Body of pancreas (tissue), 4 donors: ENCODE results near the gene GPR12. TPM values are rescaled to one million over a fixed set of nuclear protein-coding genes. Genes with fewer than 3 reads are reported as not detected.

Experiments used
- ATAC-seq: fragments of 150-250 bp; one replicate; pipeline ENCODE4 v1.9.1; 2016
- DNase-seq, 4 donors: peaks; one replicate each; pipeline ENCODE4 v3.0.0-alpha.2; 2019
- H3K27ac ChIP-seq, 4 donors: fragments of 200-600 bp; sonication (generic); 1 replicate in 3 of 4; 2 replicates in 1 of 4; pipeline versions ENCODE4 v1.5.1 to v1.6.1; 2016 to 2019; ENCODE audit warnings: mild to moderate bottlenecking in 1 of 4, mixed read lengths in 1 of 4, moderate library complexity in 1 of 4
- H3K27me3 ChIP-seq, 2 donors: fragments of 200-600 bp; sonication (generic); one replicate each; pipeline ENCODE4 v1.6.0; 2016; ENCODE audit warnings: mild to moderate bottlenecking in 1 of 2
- H3K36me3 ChIP-seq, 2 donors: fragments of 200-600 bp; sonication (generic); replicated peaks in 1 of 2; 2 replicates each; pipeline ENCODE4 v1.5.1; 2016; ENCODE audit warnings: low read depth in 2 of 2; ENCODE audit not compliant: insufficient read depth in 1 of 2
- H3K4me1 ChIP-seq: fragments of 200-600 bp; sonication (generic); one replicate; pipeline ENCODE4 v1.6.0; 2016
- H3K4me3 ChIP-seq, 2 donors: fragments of 200-600 bp; sonication (generic); 1 replicate in 1 of 2; 2 replicates in 1 of 2; pipeline ENCODE4 v1.5.1; 2016 to 2019
- H3K9me3 ChIP-seq, 3 donors: fragments of 200-600 bp; sonication (generic); 1 replicate in 2 of 3; 2 replicates in 1 of 3; pipeline ENCODE4 v1.5.1; 2016
- POLR2A ChIP-seq, 3 donors: fragments of 450-650 bp; IDR thresholded peaks; one replicate each; pipeline ENCODE4 v1.6.1; 2016; ENCODE audit warnings: antibody characterized with exemption in 3 of 3, mild to moderate bottlenecking in 2 of 3
- WGBS, 2 donors: methylation state at CpG; one replicate each; pipeline ENCODE4 v1.1.5; 2017; 5-methylcytosine and 5-hydroxymethylcytosine counted together
- intact Hi-C: fragments of 100-400 bp; cut with DNase I; formaldehyde crosslinking; loops from one replicate; pipeline ENCODE4 v1.15.1; 2023
- total RNA-seq, 2 donors: library from RNA; depleted of rRNA; stranded (reverse); fragments of >200 nt; gene quantifications; one replicate each; pipeline ENCODE4 v1.1.0, GENCODE V29; 2016
- TF ChIP-seq, protein P1 (sequence below), 7 experiments: fragments of 450-650 bp in 4 of 7; fragments of 200-600 bp in 3 of 7; sonication (generic) in 3 of 7; IDR thresholded peaks; one replicate each; pipeline ENCODE4 v1.5.1; 2016 to 2019; ENCODE audit warnings: antibody characterized with exemption in 7 of 7

The GPR12 gene
- total RNA-seq, 2 donors from 2014 or later, result not detected

DNA sequence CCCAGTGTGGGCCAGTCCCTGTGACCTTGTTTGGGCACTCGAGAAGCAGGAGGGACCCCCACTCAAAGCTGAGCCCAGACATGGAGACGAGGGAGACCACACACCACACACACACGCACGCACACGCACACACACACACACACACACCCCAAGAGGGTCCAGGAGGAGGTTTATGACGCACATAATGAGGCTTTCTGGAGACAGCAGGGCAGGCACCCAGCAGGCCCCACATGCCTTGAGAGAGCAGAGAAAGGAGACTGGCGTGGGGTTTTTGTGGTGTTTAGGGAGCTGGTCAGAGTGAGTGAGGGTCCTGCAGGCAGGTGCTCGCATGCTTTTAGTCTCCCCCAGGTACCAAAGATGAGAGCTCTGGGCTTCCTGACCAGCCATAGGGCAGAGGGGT lies 42.4 kb downstream of the GPR12 start:
- WGBS, 2 donors, result 57 to 77% methylated on average over 3 to 8 of the region's 8 CpGs
- Histone ChIP-seq H3K36me3 (no peaks in the 10 kb centered on the region), H3K4me1 (no peaks in the 10 kb centered on the region), H3K4me3 (no peak overlapping the region), H3K9me3 (no peaks in the 10 kb centered on the region), H3K27ac (no peak overlapping the region), H3K27me3 (no peaks in the 10 kb centered on the region)
- intact Hi-C loops, result no loop called here
- ATAC-seq (no peak), DNase-seq (no peak)
- TF ChIP-seq, protein P1, sequence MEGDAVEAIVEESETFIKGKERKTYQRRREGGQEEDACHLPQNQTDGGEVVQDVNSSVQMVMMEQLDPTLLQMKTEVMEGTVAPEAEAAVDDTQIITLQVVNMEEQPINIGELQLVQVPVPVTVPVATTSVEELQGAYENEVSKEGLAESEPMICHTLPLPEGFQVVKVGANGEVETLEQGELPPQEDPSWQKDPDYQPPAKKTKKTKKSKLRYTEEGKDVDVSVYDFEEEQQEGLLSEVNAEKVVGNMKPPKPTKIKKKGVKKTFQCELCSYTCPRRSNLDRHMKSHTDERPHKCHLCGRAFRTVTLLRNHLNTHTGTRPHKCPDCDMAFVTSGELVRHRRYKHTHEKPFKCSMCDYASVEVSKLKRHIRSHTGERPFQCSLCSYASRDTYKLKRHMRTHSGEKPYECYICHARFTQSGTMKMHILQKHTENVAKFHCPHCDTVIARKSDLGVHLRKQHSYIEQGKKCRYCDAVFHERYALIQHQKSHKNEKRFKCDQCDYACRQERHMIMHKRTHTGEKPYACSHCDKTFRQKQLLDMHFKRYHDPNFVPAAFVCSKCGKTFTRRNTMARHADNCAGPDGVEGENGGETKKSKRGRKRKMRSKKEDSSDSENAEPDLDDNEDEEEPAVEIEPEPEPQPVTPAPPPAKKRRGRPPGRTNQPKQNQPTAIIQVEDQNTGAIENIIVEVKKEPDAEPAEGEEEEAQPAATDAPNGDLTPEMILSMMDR (IDR thresholded peaks at IDR 0.05), result no peak
- TF ChIP-seq POLR2A (IDR thresholded peaks at IDR 0.05), result no peak

DNA sequence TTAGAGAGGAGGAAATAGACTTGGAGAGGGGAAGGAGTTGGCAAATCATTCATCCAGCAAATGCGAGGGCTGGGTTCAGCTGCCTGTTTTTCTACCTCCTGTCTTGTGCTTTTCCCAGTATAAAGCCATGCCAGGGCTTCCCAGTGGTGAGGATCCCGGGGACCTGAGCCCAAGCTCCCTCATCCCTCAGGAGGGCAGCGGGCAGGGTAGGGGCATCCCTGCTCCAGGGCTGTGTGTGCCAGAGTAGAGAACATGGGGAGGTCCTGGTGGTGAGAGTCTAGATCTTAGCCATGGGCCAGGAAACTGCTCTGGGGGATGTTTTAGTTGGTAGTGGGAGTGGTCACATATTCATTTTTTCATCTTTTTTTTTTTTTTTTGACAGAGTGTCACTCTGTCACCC lies 43.6 kb downstream of the GPR12 start:
- H3K4me3 ChIP-seq, result no peak overlapping the region
- no peaks in the 10 kb centered on the region for H3K9me3 ChIP-seq
- no peak for ATAC-seq
- no peak overlapping the region for H3K27ac ChIP-seq
- no peak for DNase-seq
- intact Hi-C loops, result no loop called here
- no peaks in the 10 kb centered on the region for H3K4me1 ChIP-seq
- no peaks in the 10 kb centered on the region for H3K36me3 ChIP-seq
- H3K27me3 ChIP-seq, result no peaks in the 10 kb centered on the region
- 63 to 70% methylated on average over 3 of the region's 3 CpGs for WGBS, 2 donors
- no peak for TF ChIP-seq POLR2A (IDR thresholded peaks at IDR 0.05)
- TF ChIP-seq, protein P1 (IDR thresholded peaks at IDR 0.05), result no peak

DNA sequence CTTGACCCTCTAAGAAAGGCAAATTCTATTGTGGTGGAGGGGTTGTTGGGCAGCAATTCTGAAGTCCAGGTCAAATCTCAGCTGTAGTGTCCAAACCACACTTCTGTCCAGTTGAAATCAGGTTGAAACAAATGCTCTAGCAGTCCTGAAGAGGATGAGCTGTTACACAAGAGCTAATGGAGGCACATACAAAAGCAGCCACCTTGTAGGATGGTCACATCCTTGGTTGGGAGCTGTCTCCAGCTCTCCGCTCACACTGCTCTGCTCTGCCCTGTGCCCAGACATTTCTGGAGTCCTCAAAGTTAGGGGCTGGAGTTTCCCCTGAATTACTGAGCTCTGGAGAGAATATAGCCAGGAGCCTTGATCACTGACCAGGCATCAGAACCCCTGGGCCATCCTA lies 47.2 kb downstream of the GPR12 start:
- TF ChIP-seq, protein P1 (IDR thresholded peaks at IDR 0.05), result no peak
- TF ChIP-seq POLR2A (IDR thresholded peaks at IDR 0.05), result no peak
- Histone ChIP-seq H3K4me1 (no peaks in the 10 kb centered on the region), H3K36me3 (no peaks in the 10 kb centered on the region), H3K27me3 (no peaks in the 10 kb centered on the region), H3K27ac (no peak overlapping the region), H3K4me3 (no peak overlapping the region), H3K9me3 (no peaks in the 10 kb centered on the region)
- intact Hi-C loops, result no loop called here
- ATAC-seq, result no peak
- 93% methylated on average over 1 of the region's 1 CpG; no CpG with 5 or more reads in 1 of the 2 donors for WGBS, 2 donors
- no peak for DNase-seq

DNA sequence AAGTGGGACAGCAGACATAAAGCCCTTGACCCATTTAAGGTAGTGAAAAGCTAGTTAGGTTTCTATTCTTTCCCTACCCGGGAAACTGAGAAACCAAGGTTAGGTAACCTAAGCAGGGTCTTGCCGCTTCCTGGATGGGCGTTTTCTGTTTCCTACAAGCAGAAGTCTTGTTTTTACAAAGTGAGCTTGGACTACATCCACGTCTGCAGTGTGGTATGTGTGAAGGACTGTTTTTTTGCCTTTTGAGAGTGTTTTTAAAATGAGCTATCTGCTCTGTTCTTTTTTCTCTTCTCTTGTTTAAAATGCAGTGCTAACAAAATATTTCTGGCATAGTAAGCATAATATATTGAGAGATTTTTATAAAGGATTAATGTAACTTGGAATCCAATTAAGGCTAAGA lies 49.4 kb downstream of the GPR12 start:
- WGBS, 2 donors, result 38 to 40% methylated on average over 4 of the region's 4 CpGs
- intact Hi-C loops, result no loop called here
- Histone ChIP-seq H3K4me1 (no peaks in the 10 kb centered on the region), H3K27ac (no peak overlapping the region), H3K9me3 (no peaks in the 10 kb centered on the region), H3K36me3 (no peaks in the 10 kb centered on the region), H3K4me3 (no peak overlapping the region), H3K27me3 (no peaks in the 10 kb centered on the region)
- no peak for DNase-seq
- TF ChIP-seq POLR2A (IDR thresholded peaks at IDR 0.05), result no peak
- TF ChIP-seq, protein P1 (IDR thresholded peaks at IDR 0.05), result no peak
- ATAC-seq, result no peak

DNA sequence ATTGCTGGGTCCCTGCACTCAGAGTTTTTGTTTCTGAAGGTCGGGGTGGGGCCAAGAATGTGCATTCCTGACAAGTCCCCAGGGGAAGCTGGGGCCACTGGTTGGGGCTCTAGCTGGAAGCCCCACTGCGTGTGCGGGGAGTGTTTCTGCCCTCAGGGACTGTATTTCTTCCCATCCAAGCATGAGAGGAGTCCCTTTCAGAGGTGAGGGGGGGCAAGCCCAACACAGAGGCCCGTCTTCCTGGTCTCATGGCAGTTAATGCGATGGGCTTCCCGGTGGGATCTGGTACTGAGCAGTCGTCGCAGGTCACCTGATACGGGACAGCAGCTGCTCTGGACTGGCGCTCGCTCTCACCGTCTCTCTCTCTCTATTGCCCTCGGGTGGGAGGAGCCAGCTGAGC lies 50.4 kb downstream of the GPR12 start:
- no peaks in the 10 kb centered on the region for H3K4me1 ChIP-seq
- H3K27ac ChIP-seq, result no peak overlapping the region
- DNase-seq (no peak), ATAC-seq (no peak)
- WGBS, 2 donors, result 47 to 58% methylated on average over 8 to 13 of the region's 13 CpGs
- intact Hi-C loops, result no loop called here
- no peaks in the 10 kb centered on the region for H3K27me3 ChIP-seq
- no peak overlapping the region for H3K4me3 ChIP-seq
- H3K36me3 ChIP-seq, result no peaks in the 10 kb centered on the region
- no peaks in the 10 kb centered on the region for H3K9me3 ChIP-seq
- TF ChIP-seq POLR2A (IDR thresholded peaks at IDR 0.05), result no peak
- TF ChIP-seq, protein P1 (IDR thresholded peaks at IDR 0.05), result no peak
